Mesenchymal stem cell (in vitro differentiated cells and primary cell): ENCODE data around the gene ZNF785. TPM values are rescaled to one million over a fixed set of nuclear protein-coding genes. Genes with fewer than 3 reads are reported as not detected.
"Not testable (repeated sequence)": the region's sequence is repeated elsewhere in the genome, so short reads cannot be mapped to it uniquely, and the experiment has no call there.

Experiments used
- DNase-seq: peaks from one replicate; pipeline ENCODE4 v3.0.0-alpha.2; 2013
- H2AFZ ChIP-seq: one replicate; pipeline ENCODE4 v1.6.1; 2013; ENCODE audit warnings: low read depth, mild to moderate bottlenecking, control low read depth, inconsistent platforms, low read length, moderate library complexity
- H2AK5ac ChIP-seq: 2 replicates; pipeline ENCODE4 v1.6.1; 2013; ENCODE audit warnings: low read length, moderate library complexity, mild to moderate bottlenecking, inconsistent platforms; ENCODE audit not compliant: severe bottlenecking
- H2BK120ac ChIP-seq: one replicate; pipeline ENCODE4 v1.6.1; 2013; ENCODE audit warnings: low read depth, mild to moderate bottlenecking, inconsistent platforms, low read length, moderate library complexity
- H2BK12ac ChIP-seq, 2 experiments: one replicate each; pipeline ENCODE4 v1.6.1; 2013; ENCODE audit warnings: inconsistent platforms in 2 of 2, low read length in 2 of 2, mild to moderate bottlenecking in 2 of 2, moderate library complexity in 2 of 2, control low read depth in 1 of 2
- H2BK15ac ChIP-seq: one replicate; pipeline ENCODE4 v1.6.1; 2013; ENCODE audit warnings: mild to moderate bottlenecking, low read depth, inconsistent platforms; ENCODE audit not compliant: poor library complexity, severe bottlenecking
- H2BK5ac ChIP-seq: 2 replicates; pipeline ENCODE4 v1.6.1; 2013; ENCODE audit warnings: low read depth, mild to moderate bottlenecking, low read length, control low read depth, inconsistent platforms; ENCODE audit not compliant: poor library complexity, severe bottlenecking
- H3K14ac ChIP-seq, 2 experiments: one replicate each; pipeline ENCODE4 v1.6.1; 2013; ENCODE audit warnings: inconsistent platforms in 2 of 2, low read length in 2 of 2, control low read depth in 1 of 2, mild to moderate bottlenecking in 1 of 2, moderate library complexity in 1 of 2
- H3K18ac ChIP-seq, 2 experiments: one replicate each; pipeline ENCODE4 v1.6.1; 2013; ENCODE audit warnings: inconsistent platforms in 2 of 2, low read length in 2 of 2, control low read depth in 1 of 2, low read depth in 1 of 2, mild to moderate bottlenecking in 1 of 2
- H3K23ac ChIP-seq, 2 experiments: one replicate each; pipeline ENCODE4 v1.6.1; 2013; ENCODE audit warnings: inconsistent platforms in 2 of 2, low read length in 2 of 2, mild to moderate bottlenecking in 2 of 2, moderate library complexity in 2 of 2, control low read depth in 1 of 2
- H3K27ac ChIP-seq: 2 replicates; pipeline ENCODE4 v1.5.1; 2013; ENCODE audit warnings: mild to moderate bottlenecking, moderate library complexity, low read length, control low read depth, inconsistent platforms; ENCODE audit not compliant: poor library complexity, severe bottlenecking
- H3K27me3 ChIP-seq, 2 experiments: 2 replicates each; pipeline versions ENCODE4 v1.6.1 to v1.7.0; 2013; ENCODE audit warnings: low read length in 2 of 2, mild to moderate bottlenecking in 2 of 2, moderate library complexity in 2 of 2, control low read depth in 1 of 2, inconsistent platforms in 1 of 2; ENCODE audit not compliant: control insufficient read depth in 1 of 2, insufficient read depth in 1 of 2
- H3K36me3 ChIP-seq, 2 experiments: 2 replicates each; pipeline versions ENCODE4 v1.6.1 to v1.7.0; 2013; ENCODE audit warnings: low read length in 2 of 2, control low read depth in 1 of 2, inconsistent platforms in 1 of 2, low read depth in 1 of 2, mild to moderate bottlenecking in 1 of 2; ENCODE audit not compliant: insufficient read depth in 2 of 2, control insufficient read depth in 1 of 2
- H3K4ac ChIP-seq, 2 experiments: one replicate each; pipeline ENCODE4 v1.6.1; 2013; ENCODE audit warnings: inconsistent platforms in 2 of 2, low read length in 2 of 2, mild to moderate bottlenecking in 2 of 2, moderate library complexity in 2 of 2, control low read depth in 1 of 2, low read depth in 1 of 2
- H3K4me1 ChIP-seq: 2 replicates; pipeline ENCODE4 v1.6.1; 2013; ENCODE audit warnings: low read depth, low read length, control low read depth; ENCODE audit not compliant: control insufficient read depth, insufficient read depth
- H3K4me2 ChIP-seq: 2 replicates; pipeline ENCODE4 v1.6.1; 2013; ENCODE audit warnings: low read length, mild to moderate bottlenecking, inconsistent platforms; ENCODE audit not compliant: poor library complexity, severe bottlenecking
- H3K4me3 ChIP-seq, 2 experiments: 2 replicates each; pipeline versions ENCODE4 v1.5.1 to v1.7.0; 2013; ENCODE audit warnings: low read length in 2 of 2, mild to moderate bottlenecking in 2 of 2, control low read depth in 1 of 2, low read depth in 1 of 2; ENCODE audit not compliant: insufficient read depth in 1 of 2
- H3K79me1 ChIP-seq: replicated peaks from 2 replicates; pipeline ENCODE4 v1.6.1; 2013; ENCODE audit warnings: mild to moderate bottlenecking, control low read depth, low read length, inconsistent platforms; ENCODE audit not compliant: poor library complexity, severe bottlenecking
- H3K9ac ChIP-seq: 2 replicates; pipeline ENCODE4 v1.7.0; 2013; ENCODE audit warnings: mild to moderate bottlenecking, low read length, moderate library complexity
- H3K9me3 ChIP-seq: 2 replicates; pipeline ENCODE4 v1.7.0; 2013; ENCODE audit warnings: mild to moderate bottlenecking, low read length; ENCODE audit not compliant: control insufficient read depth
- H4K8ac ChIP-seq: one replicate; pipeline ENCODE4 v1.6.1; 2013; ENCODE audit warnings: inconsistent platforms, mild to moderate bottlenecking, low read length, moderate library complexity
- H4K91ac ChIP-seq: one replicate; pipeline ENCODE4 v1.6.1; 2013; ENCODE audit warnings: mild to moderate bottlenecking, low read length, inconsistent platforms
- WGBS: methylation state at CpG from one replicate; pipeline ENCODE4 v1.1.7; 2013; ENCODE audit warnings: mixed read lengths; 5-methylcytosine and 5-hydroxymethylcytosine counted together
- polyA plus RNA-seq, 2 experiments: library from polyadenylated mRNA; stranded (reverse); fragments of 200-250 nt; gene quantifications; one replicate each; pipeline ENCODE4 v1.2.3, GENCODE V29; 2013

Gene ZNF785
- polyA plus RNA-seq (2013, experiment 1 of 2) = 3.1 TPM
- polyA plus RNA-seq (2013, experiment 2 of 2) = 3.3 TPM

- Histone ChIP-seq H4K91ac (peak within 1 kb of the TSS; percentile 87), H3K4me2 (peak within 1 kb of the TSS; percentile 86), H2BK12ac (peak within 1 kb of the TSS; percentile 25 to 69), H2BK5ac (no peak within 1 kb of the TSS), H3K27ac (peak within 1 kb of the TSS; percentile 69), H2AFZ (peak within 1 kb of the TSS; percentile 96), H3K36me3 (peaks cover 26 to 30% of the 10 kb centered on the region in 2 experiments), H3K9ac (peak within 1 kb of the TSS; percentile 93), H3K9me3 (no peaks in the 10 kb centered on the region), H3K79me1 (peaks cover 27% of the 10 kb centered on the region), H3K4ac (peak within 1 kb of the TSS; percentile 68 to 98), H2BK15ac (peak within 1 kb of the TSS; percentile 54), H3K4me1 (peaks cover 8% of the 10 kb centered on the region), H2BK120ac (peak within 1 kb of the TSS; percentile 90), H2AK5ac (no peak within 1 kb of the TSS), H3K18ac (peak within 1 kb of the TSS; percentile 72 to 87), H4K8ac (peak within 1 kb of the TSS; percentile 96), H3K4me3 (peak within 1 kb of the TSS; percentile 80 to 93), H3K23ac (no peak within 1 kb of the TSS), H3K14ac (peak within 1 kb of the TSS in 1 of 2 experiments; percentile 77), H3K27me3 (no peaks in the 10 kb centered on the region)
- 18% methylated on average over 48 of the region's 50 CpGs for WGBS
- DNase-seq = peak; percentile 97
Observed at GRCh38 chr16:30585400-30586191, at the start of gene ZNF785. ZNF785 (minus strand) TSS chr16:30585697; CDS start chr16:30585611, 86 bp downstream.

GRCh38 chr16:30633526-30633925 is 48.0 kb upstream of the ZNF785 start:
- peaks cover 4% of the 10 kb centered on the region for H3K4me1 ChIP-seq
- peak overlapping the region in 1 of 2 experiments; percentile 19 for H3K18ac ChIP-seq
- no peak overlapping the region for H2BK5ac ChIP-seq
- H3K9ac ChIP-seq = peak overlapping the region; percentile 92
- 80% methylated on average over 11 of the region's 17 CpGs for WGBS
- peak overlapping the region in 1 of 2 experiments; percentile 32 for H3K4ac ChIP-seq
- no peak for DNase-seq
- H3K36me3 ChIP-seq = no peaks in the 10 kb centered on the region
- H3K4me2 ChIP-seq = peak overlapping the region; percentile 44
- peak overlapping the region; percentile 3 for H2AFZ ChIP-seq
- peak overlapping the region; percentile 48 to 87 for H3K4me3 ChIP-seq
- no peak overlapping the region for H4K91ac ChIP-seq
- no peak overlapping the region for H2BK15ac ChIP-seq
- H3K79me1 ChIP-seq = peaks cover 6% of the 10 kb centered on the region
- no peak overlapping the region for H3K27ac ChIP-seq
- peak overlapping the region; percentile 89 for H4K8ac ChIP-seq
- H2BK12ac ChIP-seq = no peak overlapping the region
- no peaks in the 10 kb centered on the region for H3K27me3 ChIP-seq
- no peak overlapping the region for H3K23ac ChIP-seq
- H3K14ac ChIP-seq = no peak overlapping the region
- no peak overlapping the region for H2AK5ac ChIP-seq
- no peaks in the 10 kb centered on the region for H3K9me3 ChIP-seq
- H2BK120ac ChIP-seq = no peak overlapping the region

GRCh38 chr16:30632454-30632853 is 47.0 kb upstream of the ZNF785 start:
- not testable (repeated sequence) for H3K27ac ChIP-seq, H3K18ac ChIP-seq, H3K4me2 ChIP-seq, H3K27me3 ChIP-seq, H3K4me3 ChIP-seq, H3K4ac ChIP-seq, H2BK15ac ChIP-seq, H2BK120ac ChIP-seq, H3K9me3 ChIP-seq, H3K4me1 ChIP-seq, H4K8ac ChIP-seq, H3K79me1 ChIP-seq, H2BK5ac ChIP-seq, H2BK12ac ChIP-seq, H3K14ac ChIP-seq, H3K36me3 ChIP-seq, H3K23ac ChIP-seq, H3K9ac ChIP-seq, H4K91ac ChIP-seq, DNase-seq, H2AK5ac ChIP-seq, H2AFZ ChIP-seq
- 100% methylated on average over 4 of the region's 7 CpGs for WGBS

GRCh38 chr16:30628628-30629540 is 43.4 kb upstream of the ZNF785 start:
- H3K9ac ChIP-seq = peak overlapping the region; percentile 43
- H2BK12ac ChIP-seq = no peak overlapping the region
- H3K36me3 ChIP-seq = no peaks in the 10 kb centered on the region
- no peaks in the 10 kb centered on the region for H3K9me3 ChIP-seq
- no peaks in the 10 kb centered on the region for H3K79me1 ChIP-seq
- H3K14ac ChIP-seq = no peak overlapping the region
- H3K4me3 ChIP-seq = no peak overlapping the region
- no peak overlapping the region for H3K18ac ChIP-seq
- H3K23ac ChIP-seq = no peak overlapping the region
- no peak overlapping the region for H2BK15ac ChIP-seq
- WGBS = 60% methylated on average over 16 of the region's 18 CpGs
- peaks cover 2% of the 10 kb centered on the region for H3K4me1 ChIP-seq
- no peak overlapping the region for H2AFZ ChIP-seq
- H3K4me2 ChIP-seq = peak overlapping the region; percentile 60
- no peak overlapping the region for H4K8ac ChIP-seq
- H2AK5ac ChIP-seq = no peak overlapping the region
- no peak overlapping the region for H3K27ac ChIP-seq
- no peak overlapping the region for H2BK5ac ChIP-seq
- DNase-seq = peak; percentile 71
- no peaks in the 10 kb centered on the region for H3K27me3 ChIP-seq
- H2BK120ac ChIP-seq = no peak overlapping the region
- H4K91ac ChIP-seq = no peak overlapping the region
- no peak overlapping the region for H3K4ac ChIP-seq
